ENCODE measurements around the gene APPL2. TPM values are rescaled to one million over a fixed set of nuclear protein-coding genes. Genes with fewer than 3 reads are reported as not detected.

APPL2 gene
- polyA plus RNA-seq, 3 donors from 2014 or later, result 9.5 to 14.1 (median 10.5) TPM

DNA sequence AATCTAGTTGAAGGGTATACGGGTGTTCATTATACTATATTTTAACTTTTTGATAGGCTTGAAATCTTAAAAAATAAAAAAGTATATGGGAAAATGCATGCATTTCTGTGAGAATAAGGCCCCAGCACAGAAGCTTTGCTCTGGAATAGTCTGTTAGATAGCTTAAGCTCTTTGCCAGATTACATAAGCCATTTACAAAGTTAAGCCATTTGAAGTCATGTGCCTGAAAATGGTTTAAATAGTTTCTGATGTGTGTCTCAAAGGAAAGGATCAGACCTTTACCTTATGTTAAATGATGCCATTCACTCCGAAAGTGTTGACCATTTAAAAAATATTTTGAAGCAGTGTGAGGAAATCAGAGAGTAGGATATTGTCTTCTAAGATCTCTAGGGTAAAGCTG lies 77.1 kb downstream of the APPL2 start:
- no peak for DNase-seq
- Mint-ChIP-seq H3K4me1 (no peaks in the 10 kb centered on the region), H3K27me3 (ENCODE audit: low read depth in 3 of 3) (no peaks in the 10 kb centered on the region), H3K27ac (no peak overlapping the region), H3K4me3 (no peak overlapping the region), H3K36me3 (peaks cover 23 to 46% (median 33%) of the 10 kb centered on the region in 3 donors), H3K9me3 (no peaks in the 10 kb centered on the region)

DNA sequence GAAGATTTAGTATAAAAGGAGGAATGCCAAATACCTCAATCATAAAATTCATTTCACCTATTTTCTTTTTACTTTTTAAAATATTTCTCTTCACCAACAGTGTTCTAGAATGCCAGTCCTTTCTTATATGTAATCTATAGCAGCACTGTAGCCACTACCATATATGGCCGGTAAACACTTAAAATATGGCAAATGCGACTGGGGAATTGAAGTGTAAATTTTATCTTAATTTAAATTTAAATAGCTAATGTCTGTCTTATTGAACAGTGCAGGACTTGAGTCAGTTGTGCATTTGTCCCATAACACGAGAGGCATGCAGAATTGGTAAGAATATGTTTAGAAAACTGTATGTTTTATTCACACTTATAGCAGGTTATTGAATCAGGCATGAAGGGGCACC lies 78.4 kb downstream of the APPL2 start:
- H3K27ac Mint-ChIP-seq, result no peak overlapping the region
- DNase-seq, result no peak
- no peaks in the 10 kb centered on the region for H3K4me1 Mint-ChIP-seq
- H3K36me3 Mint-ChIP-seq, result peaks cover 21 to 39% (median 28%) of the 10 kb centered on the region in 3 donors
- no peak overlapping the region for H3K4me3 Mint-ChIP-seq
- no peaks in the 10 kb centered on the region for H3K9me3 Mint-ChIP-seq
- no peaks in the 10 kb centered on the region for H3K27me3 Mint-ChIP-seq (ENCODE audit: low read depth in 3 of 3)

- H3K27ac Mint-ChIP-seq, result no peak overlapping the region
- no peaks in the 10 kb centered on the region for H3K9me3 Mint-ChIP-seq
- H3K36me3 Mint-ChIP-seq, result peaks cover 26 to 40% (median 28%) of the 10 kb centered on the region in 3 donors
- no peaks in the 10 kb centered on the region for H3K4me1 Mint-ChIP-seq
- no peak overlapping the region for H3K4me3 Mint-ChIP-seq
- H3K27me3 Mint-ChIP-seq (ENCODE audit: low read depth in 3 of 3), result no peaks in the 10 kb centered on the region
- DNase-seq, result no peak
Measured at GRCh38 chr12:105156260-105156659, 79.7 kb downstream of the APPL2 start.

DNA sequence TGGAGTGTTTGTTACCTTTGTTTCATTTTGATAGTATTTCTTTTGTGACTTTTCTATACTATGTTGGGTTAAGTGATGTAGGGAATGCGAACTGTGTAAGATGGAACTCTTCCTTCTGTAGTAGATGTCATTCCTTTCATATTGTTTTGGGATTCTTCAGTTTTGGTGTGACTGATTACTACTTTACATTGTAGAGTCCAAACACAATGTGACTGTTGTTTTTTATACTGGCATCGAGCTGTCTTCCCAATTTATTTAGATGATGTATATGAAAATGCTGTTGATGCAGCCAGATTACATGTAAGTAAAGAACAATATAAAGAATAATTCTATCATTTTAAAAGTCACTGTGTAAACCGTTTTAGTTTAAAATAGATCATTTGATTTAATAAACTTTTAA lies 93.7 kb downstream of the APPL2 start:
- no peak overlapping the region for H3K4me3 Mint-ChIP-seq
- H3K27me3 Mint-ChIP-seq (ENCODE audit: low read depth in 3 of 3), result peaks cover 0 to 2% (median 0%) of the 10 kb centered on the region in 3 donors
- peaks cover under 1 to 6% of the 10 kb centered on the region in 2 donors for H3K4me1 Mint-ChIP-seq
- no peaks in the 10 kb centered on the region for H3K9me3 Mint-ChIP-seq
- no peak overlapping the region for H3K27ac Mint-ChIP-seq
- peaks cover 18 to 33% (median 33%) of the 10 kb centered on the region in 3 donors for H3K36me3 Mint-ChIP-seq
- DNase-seq, result no peak

DNA sequence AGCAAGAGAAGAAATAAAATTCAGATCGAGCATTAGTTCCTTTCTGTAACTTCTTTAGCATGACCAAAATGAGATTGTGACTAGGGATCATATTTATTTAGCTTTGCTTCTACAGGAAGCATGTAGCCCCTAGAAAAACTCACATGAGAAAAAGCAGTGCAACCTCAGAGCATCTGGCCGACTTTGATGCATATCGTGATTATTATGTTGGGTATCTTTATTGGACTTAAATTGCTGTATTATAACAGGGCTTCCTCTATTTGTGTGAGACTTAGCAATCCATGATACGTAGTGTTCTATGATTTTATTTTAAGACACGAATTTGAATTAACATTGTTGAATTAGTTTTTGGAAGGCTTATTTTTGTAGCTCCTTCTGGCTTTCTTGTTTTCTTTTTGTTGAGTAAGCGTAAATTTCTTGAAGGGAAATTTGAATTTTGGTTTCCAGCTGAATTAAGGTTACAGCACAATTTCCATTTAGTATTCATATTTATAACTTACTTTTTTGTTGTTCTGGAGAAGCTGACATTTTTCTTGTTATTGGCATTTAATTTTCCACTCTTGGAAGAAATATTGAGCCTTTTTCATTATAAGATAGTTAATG lies 94.6 kb downstream of the APPL2 start:
- Mint-ChIP-seq H3K4me3 (no peak overlapping the region), H3K36me3 (peaks cover 20 to 39% (median 35%) of the 10 kb centered on the region in 3 donors), H3K4me1 (peaks cover 6 to 14% of the 10 kb centered on the region in 2 donors), H3K9me3 (no peaks in the 10 kb centered on the region), H3K27ac (no peak overlapping the region), H3K27me3 (ENCODE audit: low read depth in 3 of 3) (peaks cover 0 to 2% (median 0%) of the 10 kb centered on the region in 3 donors)
- no peak for DNase-seq

DNA sequence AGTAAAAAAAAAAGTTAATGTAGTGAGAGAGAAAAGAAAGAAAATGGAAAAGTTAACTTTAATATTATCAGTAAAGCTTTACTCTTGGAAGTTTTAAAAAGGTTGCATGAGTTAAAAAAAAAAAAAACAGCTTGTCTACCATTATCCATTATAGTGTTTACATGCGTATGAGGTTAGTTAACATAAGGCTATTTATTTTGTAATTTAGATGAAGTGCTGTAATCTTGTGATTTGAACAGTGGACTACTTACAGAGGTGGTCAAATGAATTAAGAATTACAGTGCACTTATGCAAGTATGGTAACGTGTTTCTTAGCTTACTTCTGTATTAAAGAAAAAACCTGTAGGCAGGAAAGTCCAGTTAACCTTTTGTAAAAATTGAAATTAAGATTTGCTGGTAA lies 97.7 kb downstream of the APPL2 start:
- no peak for DNase-seq
- no peak overlapping the region for H3K27ac Mint-ChIP-seq
- peaks cover 21 to 43% of the 10 kb centered on the region in 2 donors for H3K4me1 Mint-ChIP-seq
- H3K4me3 Mint-ChIP-seq, result no peak overlapping the region
- no peaks in the 10 kb centered on the region for H3K9me3 Mint-ChIP-seq
- H3K27me3 Mint-ChIP-seq (ENCODE audit: low read depth in 3 of 3), result no peaks in the 10 kb centered on the region
- H3K36me3 Mint-ChIP-seq, result peaks cover 18 to 47% (median 33%) of the 10 kb centered on the region in 3 donors

Other genes starting within 250 kb of the APPL2 start
- gene NOPCHAP1, start 249.9 kb downstream of the APPL2 start, polyA plus RNA-seq, result 10 to 100 TPM; 10.8 to 13.6 (median 12.3) TPM
- not detected for gene ALDH1L2, start 151.7 kb downstream of the APPL2 start, polyA plus RNA-seq
- 10 to 100 TPM; 19.0 to 35.3 (median 28.3) TPM for gene WASHC4, start 128.4 kb downstream of the APPL2 start, polyA plus RNA-seq
- 100 to 1,000 TPM; 256 to 395 (median 277) TPM for gene C12orf75, start 94.5 kb upstream of the APPL2 start, polyA plus RNA-seq